IMR-90 (cell line): ENCODE data around the gene RELT. TPM values are rescaled to one million over a fixed set of nuclear protein-coding genes. Genes with fewer than 3 reads are reported as not detected.

Experiments used
- ATAC-seq: fragments of 200-7000 bp; cut with Tn5 transposase; 2 replicates; pipeline ENCODE4 v1.9.1; 2020; ENCODE audit warnings: low read depth, mild to moderate bottlenecking, moderate library complexity
- BruUV-seq: library from RNA; stranded (reverse); fragments of 400-500 nt; replicated peaks from 2 replicates; lab custom pipeline; 2021; lab: Mats Ljungman, UMichigan
- CTCF ChIA-PET: fragments of 300-600 bp; formaldehyde crosslinking; extraction: SDS; loops from one replicate; lab custom pipeline; 2021; ENCODE audit warnings: antibody characterized with exemption; lab: Yijun Ruan, JAX
- POLR2A ChIA-PET: fragments of 300-600 bp; sonication (Branson Sonifier 250); formaldehyde crosslinking; loops from one replicate; lab custom pipeline; 2022; ENCODE audit warnings: antibody characterized with exemption; ENCODE audit not compliant: unreplicated experiment; lab: Charles Lee
- DNase-seq: peaks from one replicate; pipeline ENCODE4 v3.0.0; 2013
- H2AFZ ChIP-seq: replicated peaks from 2 replicates; pipeline ENCODE3; 2013; ENCODE audit warnings: low read length, mild to moderate bottlenecking; ENCODE audit not compliant: poor library complexity
- H2AK5ac ChIP-seq: 2 replicates; pipeline ENCODE4 v1.6.1; 2013; ENCODE audit warnings: low read depth, low read length, inconsistent platforms
- H2AK9ac ChIP-seq: replicated peaks from 2 replicates; pipeline ENCODE3; 2013; ENCODE audit warnings: mild to moderate bottlenecking, low read depth, low read length, moderate library complexity; ENCODE audit not compliant: poor library complexity
- H2BK120ac ChIP-seq: 2 replicates; pipeline ENCODE4 v1.6.1; 2013; ENCODE audit warnings: low read depth, low read length, inconsistent platforms
- H2BK15ac ChIP-seq: 3 replicates; pipeline ENCODE4 v1.6.1; 2013; ENCODE audit warnings: low read depth, low read length, inconsistent platforms
- H2BK20ac ChIP-seq: 2 replicates; pipeline ENCODE4 v1.6.1; 2013; ENCODE audit warnings: low read depth, mild to moderate bottlenecking, inconsistent platforms, low read length, moderate library complexity
- H2BK5ac ChIP-seq: 2 replicates; pipeline ENCODE4 v1.6.1; 2013; ENCODE audit warnings: mild to moderate bottlenecking, low read depth, low read length, inconsistent platforms; ENCODE audit not compliant: poor library complexity, severe bottlenecking
- H3K14ac ChIP-seq: replicated peaks from 2 replicates; pipeline ENCODE4 v1.6.1; 2013; ENCODE audit warnings: low read depth, low read length, inconsistent platforms
- H3K18ac ChIP-seq: 2 replicates; pipeline ENCODE4 v1.6.1; 2013; ENCODE audit warnings: low read depth, low read length, control low read depth
- H3K23ac ChIP-seq: 2 replicates; pipeline ENCODE4 v1.6.1; 2013; ENCODE audit warnings: low read depth, low read length, inconsistent platforms
- H3K27ac ChIP-seq: 2 replicates; pipeline ENCODE4 v1.5.1; 2013; ENCODE audit warnings: mild to moderate bottlenecking, control low read depth, low read length; ENCODE audit not compliant: insufficient read depth
- H3K27me3 ChIP-seq: 2 replicates; pipeline ENCODE4 v1.6.1; 2013; ENCODE audit warnings: low read length; ENCODE audit not compliant: control insufficient read depth, insufficient read depth
- H3K36me3 ChIP-seq: 2 replicates; pipeline ENCODE4 v1.6.1; 2013; ENCODE audit warnings: low read length, mixed read lengths; ENCODE audit not compliant: control insufficient read depth, insufficient read depth
- H3K4ac ChIP-seq: 2 replicates; pipeline ENCODE4 v1.6.1; 2013; ENCODE audit warnings: low read depth, low read length, inconsistent platforms
- H3K4me1 ChIP-seq: 2 replicates; pipeline ENCODE4 v1.6.1; 2013; ENCODE audit warnings: low read length, mixed read lengths; ENCODE audit not compliant: control insufficient read depth, insufficient read depth
- H3K4me2 ChIP-seq: 2 replicates; pipeline ENCODE4 v1.6.1; 2013; ENCODE audit warnings: low read depth, mild to moderate bottlenecking, control low read depth, low read length, moderate library complexity
- H3K4me3 ChIP-seq: 2 replicates; pipeline ENCODE4 v1.5.1; 2013; ENCODE audit warnings: low read depth, mild to moderate bottlenecking, control low read depth, low read length, moderate library complexity; ENCODE audit not compliant: insufficient read depth
- H3K56ac ChIP-seq: 2 replicates; pipeline ENCODE4 v1.6.1; 2013; ENCODE audit warnings: low read length, inconsistent platforms; ENCODE audit not compliant: insufficient read depth; ENCODE audit errors: extremely low read depth
- H3K79me1 ChIP-seq, 2 experiments: 2 replicates each; pipeline ENCODE4 v1.6.1; 2013; ENCODE audit warnings: low read length in 2 of 2, inconsistent platforms in 1 of 2, low read depth in 1 of 2
- H3K9ac ChIP-seq: 2 replicates; pipeline ENCODE4 v1.6.1; 2013; ENCODE audit warnings: low read depth, low read length, control low read depth
- H3K9me1 ChIP-seq: 2 replicates; pipeline ENCODE4 v1.6.1; 2013; ENCODE audit warnings: low read length, inconsistent platforms; ENCODE audit not compliant: insufficient read depth
- H3K9me3 ChIP-seq: 2 replicates; pipeline ENCODE4 v1.6.1; 2013; ENCODE audit warnings: low read length; ENCODE audit not compliant: control insufficient read depth, insufficient read depth
- H4K20me1 ChIP-seq: 2 replicates; pipeline ENCODE4 v1.6.1; 2013; ENCODE audit warnings: low read length, inconsistent platforms; ENCODE audit not compliant: insufficient read depth
- H4K5ac ChIP-seq: 2 replicates; pipeline ENCODE4 v1.6.1; 2013; ENCODE audit warnings: mild to moderate bottlenecking, low read depth, low read length, control low read depth
- H4K8ac ChIP-seq, 2 experiments: 2 replicates each; pipeline ENCODE4 v1.6.1; 2013; ENCODE audit warnings: low read depth in 2 of 2, low read length in 2 of 2, control low read depth in 1 of 2, inconsistent platforms in 1 of 2
- H4K91ac ChIP-seq: 2 replicates; pipeline ENCODE4 v1.6.1; 2013; ENCODE audit warnings: low read depth, low read length, inconsistent platforms; ENCODE audit not compliant: insufficient read depth
- BHLHE40 ChIP-seq: fragments of 150-350 bp; IDR thresholded peaks from 2 replicates; pipeline ENCODE4 v1.6.1; 2016; ENCODE audit warnings: mild to moderate bottlenecking, low read depth, low read length
- CEBPB ChIP-seq: IDR thresholded peaks from 2 replicates; pipeline ENCODE4 v1.6.1; 2012; ENCODE audit warnings: low read depth, low read length, improper control_type of control experiment
- ELK1 ChIP-seq: fragments of 150-350 bp; IDR thresholded peaks from 2 replicates; pipeline ENCODE4 v1.6.1; 2016; ENCODE audit warnings: low read depth, mild to moderate bottlenecking, low read length, moderate library complexity, borderline replicate concordance
- MAZ ChIP-seq: IDR thresholded peaks from 2 replicates; pipeline ENCODE4 v1.6.1; 2012; ENCODE audit warnings: low read depth, mild to moderate bottlenecking, low read length, improper control_type of control experiment, moderate library complexity, borderline replicate concordance
- POLR2A ChIP-seq: IDR thresholded peaks from 2 replicates; pipeline ENCODE4 v1.6.1; 2012; ENCODE audit warnings: mild to moderate bottlenecking, low read depth, low read length
- RCOR1 ChIP-seq: IDR thresholded peaks from 2 replicates; pipeline ENCODE4 v1.6.1; 2012; ENCODE audit warnings: mild to moderate bottlenecking, low read length, improper control_type of control experiment; ENCODE audit not compliant: insufficient replicate concordance
- RFX5 ChIP-seq: IDR thresholded peaks from 2 replicates; pipeline ENCODE4 v1.8.0; 2012; ENCODE audit warnings: low read depth, mild to moderate bottlenecking, low read length, moderate library complexity
- WGBS, 2 experiments: methylation state at CpG; one replicate each; pipeline versions ENCODE4 v1.1.5 to v1.1.7; 2013; ENCODE audit warnings: missing lambda C conversion rate in 2 of 2; ENCODE audit not compliant: insufficient read length in 1 of 2; ENCODE audit errors: extremely low coverage in 2 of 2; 5-methylcytosine and 5-hydroxymethylcytosine counted together
- dilution Hi-C: fragments of 300-500 bp; cut with HindIII; formaldehyde crosslinking; loops from one replicate; pipeline ENCODE4 v1.14.3; 2018; ENCODE audit warnings: low sequenced_read_pairs; ENCODE audit not compliant: unreplicated experiment
- in situ Hi-C: fragments of 300-500 bp; cut with MboI; formaldehyde crosslinking; loops from 3 replicates; pipeline ENCODE4 v1.14.3; 2019; ENCODE audit warnings: low sequenced_read_pairs, inconsistent platforms, mixed read lengths
- intact Hi-C: fragments of 100-400 bp; cut with micrococcal nuclease; formaldehyde crosslinking; loops from 2 replicates; pipeline ENCODE4 v1.10.0; 2022
- polyA plus RNA-seq, 3 experiments: library from polyadenylated mRNA; depleted of rRNA; stranded (reverse); fragments of >200 nt; gene quantifications; 2 replicates each; pipeline ENCODE4 v1.2.3, GENCODE V29; 2012; ENCODE audit warnings: low replicate concordance in 1 of 3
- total RNA-seq: library from RNA; depleted of rRNA; stranded (reverse); fragments of >200 nt; gene quantifications from 2 replicates; pipeline ENCODE4 v1.2.3, GENCODE V29; 2012

The RELT gene
- total and polyA plus RNA-seq, 2 of the 4 experiments (the other 2 are of a cell fraction): 2.3 to 5.3 TPM

- Histone ChIP-seq H4K5ac (no peak overlapping the region), H3K27ac (no peak overlapping the region), H2BK120ac (no peak overlapping the region), H4K8ac (no peak overlapping the region), H3K9me1 (peaks cover 18% of the 10 kb centered on the region; the same call in 1 of the 2 replicates), H3K18ac (no peak overlapping the region), H4K20me1 (peaks cover 99% of the 10 kb centered on the region), H3K4me1 (peaks cover 19% of the 10 kb centered on the region), H3K14ac (no peak overlapping the region), H2AK5ac (no peak overlapping the region), H2AFZ (no peak overlapping the region), H2AK9ac (no peak overlapping the region), H2BK20ac (no peak overlapping the region), H3K4ac (no peak overlapping the region), H3K79me1 (peaks cover 20 to 92% of the 10 kb centered on the region in 2 experiments), H3K36me3 (peaks cover 25% of the 10 kb centered on the region), H4K91ac (no peak overlapping the region), H3K27me3 (no peaks in the 10 kb centered on the region), H2BK15ac (no peak overlapping the region), H3K4me2 (no peak overlapping the region), H3K9me3 (no peaks in the 10 kb centered on the region), H2BK5ac (no peak overlapping the region), H3K4me3 (no peak overlapping the region), H3K23ac (no peak overlapping the region), H3K56ac (no peak overlapping the region), H3K9ac (no peak overlapping the region)
- TF ChIP-seq ELK1 (no peak), RCOR1 (no peak), RFX5 (no peak), BHLHE40 (no peak), CEBPB (no peak), POLR2A (no peak), MAZ (no peak)
- no TSS peak for BruUV-seq
- POLR2A ChIA-PET: no interaction called here
- intact Hi-C loops (no loop called here), in situ Hi-C loops (no loop called here), dilution Hi-C loops (no loop called here)
- DNase-seq (no peak), ATAC-seq (no peak)
- 76% methylated on average over 13 of the region's 20 CpGs; no CpG with 5 or more reads in 1 of the 2 experiments for WGBS, 2 experiments
- CTCF ChIA-PET: interaction anchor here (1.4 kb wide), 1 partner anchor 9 kb away, joined by 8 read pairs; no protein-coding TSS in a partner anchor
Observed at GRCh38 chr11:73344191-73344607, 32.0 kb upstream of the RELT start.
